ENCODE results near the gene GOLGA6L10.
"Not testable (repeated sequence)": the region's sequence is repeated elsewhere in the genome, so short reads cannot be mapped to it uniquely, and the experiment has no call there.

GOLGA6L10 gene

GRCh38 chr15:82342632-82343374, 6.5 kb downstream of the GOLGA6L10 start:
- DNase-seq (ENCODE audit: low read depth in 2 of 2) = not testable (repeated sequence)

GRCh38 chr15:82338573-82338972, 10.7 kb downstream of the GOLGA6L10 start:
- not testable (repeated sequence) for DNase-seq (ENCODE audit: low read depth in 2 of 2)

GRCh38 chr15:82338053-82338452, 11.2 kb downstream of the GOLGA6L10 start:
- DNase-seq (ENCODE audit: low read depth in 2 of 2) = not testable (repeated sequence)

GRCh38 chr15:82337051-82337450, 12.2 kb downstream of the GOLGA6L10 start:
- not testable (repeated sequence) for DNase-seq (ENCODE audit: low read depth in 2 of 2)

- not testable (repeated sequence) for DNase-seq (ENCODE audit: low read depth in 2 of 2)
Measured at GRCh38 chr15:82336180-82336647, 13.1 kb downstream of the GOLGA6L10 start.

GRCh38 chr15:82335006-82335405, 14.3 kb downstream of the GOLGA6L10 start:
- not testable (repeated sequence) for DNase-seq (ENCODE audit: low read depth in 2 of 2)

GRCh38 chr15:82334554-82334932, 14.7 kb downstream of the GOLGA6L10 start:
- not testable (repeated sequence) for DNase-seq (ENCODE audit: low read depth in 2 of 2)

GRCh38 chr15:82333603-82334553, 15.4 kb downstream of the GOLGA6L10 start:
- not testable (repeated sequence) for DNase-seq (ENCODE audit: low read depth in 2 of 2)

GRCh38 chr15:82332711-82333602, 16.3 kb downstream of the GOLGA6L10 start:
- not testable (repeated sequence) for DNase-seq (ENCODE audit: low read depth in 2 of 2)

GRCh38 chr15:82331576-82332304, 17.5 kb downstream of the GOLGA6L10 start:
- not testable (repeated sequence) for DNase-seq (ENCODE audit: low read depth in 2 of 2)

GRCh38 chr15:82330921-82331320, 18.4 kb downstream of the GOLGA6L10 start:
- not testable (repeated sequence) for DNase-seq (ENCODE audit: low read depth in 2 of 2)

- DNase-seq (ENCODE audit: low read depth in 2 of 2) = not testable (repeated sequence)
Measured at GRCh38 chr15:82329039-82329438, 20.2 kb downstream of the GOLGA6L10 start.

- DNase-seq (ENCODE audit: low read depth in 2 of 2) = not testable (repeated sequence)
Measured at GRCh38 chr15:82327372-82327771, 21.9 kb downstream of the GOLGA6L10 start.

- not testable (repeated sequence) for DNase-seq (ENCODE audit: low read depth in 2 of 2)
Measured at GRCh38 chr15:82326896-82327295, 22.4 kb downstream of the GOLGA6L10 start.

- not testable (repeated sequence) for DNase-seq (ENCODE audit: low read depth in 2 of 2)
Measured at GRCh38 chr15:82325646-82326045, 23.6 kb downstream of the GOLGA6L10 start.

- not testable (repeated sequence) for DNase-seq (ENCODE audit: low read depth in 2 of 2)
Measured at GRCh38 chr15:82324831-82325230, 24.4 kb downstream of the GOLGA6L10 start.

GRCh38 chr15:82322488-82322887, 26.8 kb downstream of the GOLGA6L10 start:
- DNase-seq (ENCODE audit: low read depth in 2 of 2) = not testable (repeated sequence)

GRCh38 chr15:82320861-82321260, 28.4 kb downstream of the GOLGA6L10 start:
- not testable (repeated sequence) for DNase-seq (ENCODE audit: low read depth in 2 of 2)

GRCh38 chr15:82319522-82320278, 29.6 kb downstream of the GOLGA6L10 start:
- not testable (repeated sequence) for DNase-seq (ENCODE audit: low read depth in 2 of 2)

GRCh38 chr15:82318281-82318680, 31.0 kb downstream of the GOLGA6L10 start:
- not testable (repeated sequence) for DNase-seq (ENCODE audit: low read depth in 2 of 2)
